Neural crest cell (in vitro differentiated cells): ENCODE results near the gene CFL2. TPM values are rescaled to one million over a fixed set of nuclear protein-coding genes. Genes with fewer than 3 reads are reported as not detected.
"Not testable (repeated sequence)": the region's sequence is repeated elsewhere in the genome, so short reads cannot be mapped to it uniquely, and the experiment has no call there.

Experiments
- DNase-seq: peaks from one replicate; pipeline ENCODE4 v3.0.0; 2021; ENCODE audit warnings: low read depth, mixed read lengths, low spot score
- H3K27ac Mint-ChIP-seq: one replicate; pipeline ENCODE4 v1.8.0; 2021; ENCODE audit warnings: mild to moderate bottlenecking, mixed read lengths; ENCODE audit not compliant: unreplicated experiment
- H3K27me3 Mint-ChIP-seq: 2 replicates; pipeline ENCODE4 v1.8.0; 2021; ENCODE audit warnings: low read depth, mild to moderate bottlenecking, mixed read lengths
- H3K36me3 Mint-ChIP-seq: 2 replicates; pipeline ENCODE4 v1.8.0; 2021; ENCODE audit warnings: low read depth, mild to moderate bottlenecking, mixed read lengths
- H3K4me1 Mint-ChIP-seq: 2 replicates; pipeline ENCODE4 v1.8.0; 2021; ENCODE audit warnings: mixed read lengths
- H3K4me3 Mint-ChIP-seq: one replicate; pipeline ENCODE4 v1.8.0; 2021; ENCODE audit warnings: mild to moderate bottlenecking, mixed read lengths
- H3K9me3 Mint-ChIP-seq: 2 replicates; pipeline ENCODE4 v1.8.0; 2021; ENCODE audit warnings: mixed read lengths
- total RNA-seq: library from RNA; stranded (reverse); gene quantifications from 2 replicates; pipeline ENCODE4 v1.2.1, GENCODE V29; 2021
- TF ChIP-seq, protein P1 (sequence below): fragments of 200-600 bp; sonication (generic); conservative IDR thresholded peaks from 2 replicates; pipeline ENCODE4 v1.5.0; 2021; ENCODE audit warnings: antibody characterized with exemption, mild to moderate bottlenecking

The CFL2 gene
- total RNA-seq, 1 donor from 2014 or later, result 56.5 TPM

DNA sequence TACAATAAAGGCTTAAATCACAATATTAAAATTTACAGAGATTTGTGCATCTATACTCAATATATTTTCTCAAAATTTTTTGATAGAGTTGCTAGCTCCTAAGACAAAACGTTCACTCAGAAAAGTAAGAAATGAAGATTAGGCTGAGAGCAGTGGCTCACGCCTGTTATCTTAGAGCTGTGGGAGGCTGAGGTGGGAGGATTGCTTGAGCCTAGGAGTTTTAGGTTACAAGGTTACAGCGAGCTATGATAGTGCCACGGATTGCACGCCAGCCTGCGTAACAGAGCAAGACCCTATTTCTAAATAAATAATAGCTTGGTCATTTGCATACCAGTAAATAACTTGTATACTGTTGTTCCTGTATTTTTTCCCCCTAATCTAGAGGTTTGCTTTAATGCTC, 35.0 kb upstream of the CFL2 start:
- DNase-seq, result no peak
- TF ChIP-seq, protein P1, sequence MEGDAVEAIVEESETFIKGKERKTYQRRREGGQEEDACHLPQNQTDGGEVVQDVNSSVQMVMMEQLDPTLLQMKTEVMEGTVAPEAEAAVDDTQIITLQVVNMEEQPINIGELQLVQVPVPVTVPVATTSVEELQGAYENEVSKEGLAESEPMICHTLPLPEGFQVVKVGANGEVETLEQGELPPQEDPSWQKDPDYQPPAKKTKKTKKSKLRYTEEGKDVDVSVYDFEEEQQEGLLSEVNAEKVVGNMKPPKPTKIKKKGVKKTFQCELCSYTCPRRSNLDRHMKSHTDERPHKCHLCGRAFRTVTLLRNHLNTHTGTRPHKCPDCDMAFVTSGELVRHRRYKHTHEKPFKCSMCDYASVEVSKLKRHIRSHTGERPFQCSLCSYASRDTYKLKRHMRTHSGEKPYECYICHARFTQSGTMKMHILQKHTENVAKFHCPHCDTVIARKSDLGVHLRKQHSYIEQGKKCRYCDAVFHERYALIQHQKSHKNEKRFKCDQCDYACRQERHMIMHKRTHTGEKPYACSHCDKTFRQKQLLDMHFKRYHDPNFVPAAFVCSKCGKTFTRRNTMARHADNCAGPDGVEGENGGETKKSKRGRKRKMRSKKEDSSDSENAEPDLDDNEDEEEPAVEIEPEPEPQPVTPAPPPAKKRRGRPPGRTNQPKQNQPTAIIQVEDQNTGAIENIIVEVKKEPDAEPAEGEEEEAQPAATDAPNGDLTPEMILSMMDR, result no peak
- H3K36me3 Mint-ChIP-seq, result peaks cover 2% of the 10 kb centered on the region
- H3K27ac Mint-ChIP-seq, result no peak overlapping the region
- H3K4me1 Mint-ChIP-seq, result no peaks in the 10 kb centered on the region
- no peaks in the 10 kb centered on the region for H3K9me3 Mint-ChIP-seq
- no peaks in the 10 kb centered on the region for H3K27me3 Mint-ChIP-seq
- no peak overlapping the region for H3K4me3 Mint-ChIP-seq

DNA sequence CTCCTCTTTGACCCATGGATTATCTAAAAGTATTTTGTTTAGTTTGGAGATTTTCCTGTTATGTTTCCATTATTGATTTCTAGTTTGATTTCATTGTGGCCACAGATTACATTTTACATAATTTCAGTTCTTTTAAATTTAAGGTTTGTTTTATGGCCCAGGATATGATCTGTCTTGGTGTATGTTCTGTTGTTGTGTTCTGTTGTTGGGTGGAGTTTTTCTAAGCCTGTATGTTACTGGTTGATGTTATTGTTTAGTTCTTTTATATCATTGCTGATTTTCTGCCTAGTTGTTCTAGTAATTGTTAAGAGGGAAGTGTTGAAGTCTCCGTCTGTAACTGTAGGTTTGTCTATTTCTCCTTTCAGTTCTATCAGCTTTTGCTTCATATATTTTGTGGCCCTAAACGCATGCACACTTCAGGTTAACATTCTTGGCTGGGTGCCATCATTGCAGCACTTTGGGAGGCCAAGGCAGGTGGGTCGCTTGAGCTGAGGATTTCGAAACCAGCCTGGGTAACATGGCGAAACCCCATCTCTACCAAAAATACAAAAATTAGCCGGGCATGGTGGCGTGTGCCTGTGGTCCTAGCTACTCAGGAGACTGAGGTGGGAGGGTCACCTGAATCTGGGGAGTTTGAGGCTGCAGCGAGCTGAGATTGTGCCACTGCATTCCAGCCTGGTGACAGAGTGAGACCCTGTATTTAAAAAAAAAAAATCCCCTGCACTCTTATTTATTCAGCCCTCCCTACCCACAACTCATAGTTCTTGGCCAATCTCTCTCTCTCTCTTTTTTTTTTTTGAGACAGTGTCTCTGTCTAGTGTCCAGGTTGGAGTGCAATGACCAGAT, 28.1 kb upstream of the CFL2 start:
- Mint-ChIP-seq H3K27me3 (no peaks in the 10 kb centered on the region), H3K4me3 (no peak overlapping the region), H3K9me3 (peaks cover 3% of the 10 kb centered on the region), H3K27ac (no peak overlapping the region), H3K36me3 (no peaks in the 10 kb centered on the region), H3K4me1 (no peaks in the 10 kb centered on the region)
- TF ChIP-seq, protein P1, result no peak
- DNase-seq, result no peak

DNA sequence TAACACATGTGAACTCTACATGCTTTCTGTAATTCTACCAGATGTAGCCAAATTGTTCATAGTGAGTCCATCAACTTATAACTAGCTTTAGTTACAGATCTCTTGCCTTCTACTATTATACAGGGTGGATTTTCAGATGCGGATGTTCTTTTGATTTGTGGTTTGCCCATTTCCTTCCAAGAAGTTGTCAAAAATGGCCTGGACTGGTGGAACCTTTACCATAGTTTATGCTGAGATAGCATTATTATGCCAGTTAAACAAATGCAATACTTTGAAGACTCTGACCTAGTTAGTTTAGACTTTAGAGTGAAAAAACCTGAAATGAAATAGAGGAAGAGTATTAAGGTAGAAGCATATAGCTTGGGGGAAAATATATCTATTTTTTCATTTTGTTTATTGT, 27.4 kb upstream of the CFL2 start:
- DNase-seq, result no peak
- H3K9me3 Mint-ChIP-seq, result peaks cover 3% of the 10 kb centered on the region
- no peaks in the 10 kb centered on the region for H3K36me3 Mint-ChIP-seq
- no peak overlapping the region for H3K4me3 Mint-ChIP-seq
- TF ChIP-seq, protein P1, result no peak
- H3K4me1 Mint-ChIP-seq, result no peaks in the 10 kb centered on the region
- H3K27me3 Mint-ChIP-seq, result no peaks in the 10 kb centered on the region
- no peak overlapping the region for H3K27ac Mint-ChIP-seq

DNA sequence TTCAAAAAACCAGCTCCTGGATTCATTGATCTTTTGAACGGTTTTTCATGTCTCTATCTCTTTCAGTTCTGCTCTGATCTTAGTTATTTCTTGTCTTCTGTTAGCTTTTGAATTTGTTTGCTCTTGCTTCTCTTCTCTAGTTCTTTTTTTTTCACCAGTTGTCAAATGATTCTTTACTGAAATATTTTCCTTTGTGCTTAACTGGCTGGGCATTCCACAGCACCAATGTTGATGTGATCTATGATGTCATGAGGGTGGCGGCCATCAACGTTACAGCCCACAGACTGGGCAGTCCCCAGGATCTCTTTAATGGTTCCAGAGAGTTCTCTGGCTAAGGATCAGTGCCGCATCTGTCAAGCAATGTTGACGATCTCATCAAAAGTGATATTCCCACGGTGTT, 25.7 kb upstream of the CFL2 start:
- not testable (repeated sequence) for H3K9me3 Mint-ChIP-seq, H3K36me3 Mint-ChIP-seq

DNA sequence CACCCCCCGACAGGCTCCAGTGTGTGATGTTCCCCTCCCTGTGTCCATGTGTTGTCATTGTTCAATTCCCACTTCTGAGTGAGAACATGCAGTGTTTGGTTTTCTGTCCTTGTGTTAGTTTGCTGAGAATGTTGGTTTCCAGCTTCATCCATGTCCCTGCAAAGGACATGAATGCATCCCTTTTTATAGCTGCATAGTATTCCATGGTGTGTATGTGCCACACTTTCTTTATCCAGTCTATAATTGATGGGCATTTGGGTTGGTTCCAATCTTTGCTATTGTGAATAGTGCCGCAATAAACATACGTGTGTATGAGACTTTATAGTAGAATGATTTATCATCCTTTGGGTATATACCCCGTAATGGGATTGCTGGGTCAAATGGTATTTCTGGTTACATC, 22.7 kb upstream of the CFL2 start:
- not testable (repeated sequence) for H3K27ac Mint-ChIP-seq, H3K4me3 Mint-ChIP-seq, H3K27me3 Mint-ChIP-seq, DNase-seq, H3K9me3 Mint-ChIP-seq, H3K4me1 Mint-ChIP-seq, H3K36me3 Mint-ChIP-seq

More for the DNA sequence above, 25.7 kb upstream of the CFL2 start:
- H3K4me3 Mint-ChIP-seq, H3K27ac Mint-ChIP-seq, H3K27me3 Mint-ChIP-seq, DNase-seq, H3K4me1 Mint-ChIP-seq: not testable (repeated sequence)

DNA sequence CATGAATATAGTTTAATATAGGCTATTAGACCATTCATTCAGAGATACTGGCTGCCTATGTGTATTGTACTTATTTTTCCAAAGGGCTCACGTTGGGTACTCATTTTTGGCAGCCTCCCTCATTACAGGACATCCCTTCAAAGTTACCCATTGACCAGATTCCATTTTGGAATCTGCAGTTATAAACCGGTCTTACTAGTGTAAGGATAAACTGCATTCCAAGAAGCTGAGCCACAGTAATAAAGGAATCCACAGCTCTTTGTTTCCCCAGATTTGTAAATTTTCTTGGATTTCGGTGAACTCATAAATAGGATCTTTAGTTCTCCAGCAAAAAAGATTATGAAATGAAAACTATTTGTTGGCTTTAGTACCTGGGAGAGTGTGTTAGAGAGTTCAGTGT, 18.9 kb upstream of the CFL2 start:
- H3K36me3 Mint-ChIP-seq, result no peaks in the 10 kb centered on the region
- TF ChIP-seq, protein P1, result no peak
- peaks cover 7% of the 10 kb centered on the region for H3K4me1 Mint-ChIP-seq
- H3K9me3 Mint-ChIP-seq, result peaks cover 5% of the 10 kb centered on the region
- H3K4me3 Mint-ChIP-seq, result no peak overlapping the region
- DNase-seq, result no peak
- no peak overlapping the region for H3K27ac Mint-ChIP-seq
- H3K27me3 Mint-ChIP-seq, result no peaks in the 10 kb centered on the region
